C4-2B (cell line): ENCODE measurements around the gene GOLPH3.
"Not testable (repeated sequence)": the region's sequence is repeated elsewhere in the genome, so short reads cannot be mapped to it uniquely, and the experiment has no call there.

Experiments
- H3K27ac ChIP-seq: fragments of 450-650 bp; 2 replicates; pipeline ENCODE4 v1.5.1; 2017
- CTCF ChIP-seq: fragments of 450-650 bp; conservative IDR thresholded peaks from 2 replicates; pipeline ENCODE4 v1.5.1; 2017; ENCODE audit warnings: mild to moderate bottlenecking
- ZFX ChIP-seq: fragments of 450-650 bp; IDR thresholded peaks from 2 replicates; pipeline ENCODE4 v1.6.1; 2017

Gene GOLPH3

GRCh38 chr5:32089146-32090000 lies 84.7 kb downstream of the GOLPH3 start:
- no peak overlapping the region for H3K27ac ChIP-seq
- TF ChIP-seq ZFX = no peak
- no peak for TF ChIP-seq CTCF

- H3K27ac ChIP-seq = no peak overlapping the region
- no peak for TF ChIP-seq CTCF
- no peak for TF ChIP-seq ZFX
Observed at GRCh38 chr5:32088214-32088613, 85.9 kb downstream of the GOLPH3 start.

- no peak for TF ChIP-seq ZFX
- TF ChIP-seq CTCF = no peak
- no peak overlapping the region for H3K27ac ChIP-seq
Observed at GRCh38 chr5:32087086-32088082, 86.7 kb downstream of the GOLPH3 start.

GRCh38 chr5:32083981-32084430 lies 90.1 kb downstream of the GOLPH3 start:
- H3K27ac ChIP-seq = no peak overlapping the region
- no peak for TF ChIP-seq ZFX
- no peak for TF ChIP-seq CTCF

- no peak overlapping the region for H3K27ac ChIP-seq
- no peak for TF ChIP-seq CTCF
- no peak for TF ChIP-seq ZFX
Observed at GRCh38 chr5:32082701-32083100, 91.4 kb downstream of the GOLPH3 start.

- H3K27ac ChIP-seq = not testable (repeated sequence)
Observed at GRCh38 chr5:32080565-32080964, 93.6 kb downstream of the GOLPH3 start.

GRCh38 chr5:32078855-32079254 lies 95.3 kb downstream of the GOLPH3 start:
- H3K27ac ChIP-seq = not testable (repeated sequence)
